Adrenal gland (tissue), 5 donors: ENCODE results near the gene TDP2.

Experiments used
- POLR2A ChIP-seq, 2 donors: fragments of 450-650 bp; IDR thresholded peaks; one replicate each; pipeline ENCODE4 v1.6.1; 2017; ENCODE audit warnings: antibody characterized with exemption in 2 of 2, mild to moderate bottlenecking in 2 of 2, moderate library complexity in 1 of 2
- TF ChIP-seq, protein P1 (sequence below), 6 experiments: fragments of 450-650 bp in 4 of 6; fragments of 200-600 bp in 2 of 6; sonication (generic) in 1 of 6; IDR thresholded peaks; 1 replicate in 5 of 6; 2 replicates in 1 of 6; pipeline versions ENCODE4 v1.5.1 to v1.8.0; 2016 to 2021; ENCODE audit warnings: antibody characterized with exemption in 6 of 6, mild to moderate bottlenecking in 2 of 6, moderate library complexity in 1 of 6
- donor health status: DM: no; HTN: no; CAD: no.

DNA sequence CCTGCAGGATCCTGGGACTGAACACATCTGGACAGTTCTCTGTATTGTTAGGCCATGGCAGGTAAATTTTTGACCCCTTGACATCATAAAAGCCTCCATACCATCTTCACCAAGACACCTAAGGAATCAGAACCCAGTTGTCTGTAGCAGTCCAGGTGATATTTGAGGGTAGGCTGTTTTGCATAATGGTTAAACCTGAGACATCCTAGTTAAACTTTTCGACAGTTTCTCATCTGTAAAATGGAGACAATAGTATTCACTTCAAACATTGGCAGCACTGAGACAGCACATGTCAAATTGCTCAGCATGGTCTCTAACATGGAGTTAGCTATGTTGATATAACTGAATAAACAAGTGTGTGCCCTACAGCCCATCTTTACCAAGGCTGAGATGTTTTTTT lies 27.5 kb upstream of the TDP2 start:
- TF ChIP-seq, protein P1, sequence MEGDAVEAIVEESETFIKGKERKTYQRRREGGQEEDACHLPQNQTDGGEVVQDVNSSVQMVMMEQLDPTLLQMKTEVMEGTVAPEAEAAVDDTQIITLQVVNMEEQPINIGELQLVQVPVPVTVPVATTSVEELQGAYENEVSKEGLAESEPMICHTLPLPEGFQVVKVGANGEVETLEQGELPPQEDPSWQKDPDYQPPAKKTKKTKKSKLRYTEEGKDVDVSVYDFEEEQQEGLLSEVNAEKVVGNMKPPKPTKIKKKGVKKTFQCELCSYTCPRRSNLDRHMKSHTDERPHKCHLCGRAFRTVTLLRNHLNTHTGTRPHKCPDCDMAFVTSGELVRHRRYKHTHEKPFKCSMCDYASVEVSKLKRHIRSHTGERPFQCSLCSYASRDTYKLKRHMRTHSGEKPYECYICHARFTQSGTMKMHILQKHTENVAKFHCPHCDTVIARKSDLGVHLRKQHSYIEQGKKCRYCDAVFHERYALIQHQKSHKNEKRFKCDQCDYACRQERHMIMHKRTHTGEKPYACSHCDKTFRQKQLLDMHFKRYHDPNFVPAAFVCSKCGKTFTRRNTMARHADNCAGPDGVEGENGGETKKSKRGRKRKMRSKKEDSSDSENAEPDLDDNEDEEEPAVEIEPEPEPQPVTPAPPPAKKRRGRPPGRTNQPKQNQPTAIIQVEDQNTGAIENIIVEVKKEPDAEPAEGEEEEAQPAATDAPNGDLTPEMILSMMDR (IDR thresholded peaks at IDR 0.05): no peak
- no peak for TF ChIP-seq POLR2A (IDR thresholded peaks at IDR 0.05)
